GM18498 (cell line): ENCODE results near the gene RNU5B-1.
"Not testable (repeated sequence)": the region's sequence is repeated elsewhere in the genome, so short reads cannot be mapped to it uniquely, and the experiment has no call there.

Experiments
- ATAC-seq: cut with Tn5 transposase; IDR thresholded peaks from one replicate; pipeline ENCODE4 v1.9.1; 2021; ENCODE audit warnings: mild to moderate bottlenecking, moderate library complexity; ENCODE audit not compliant: unreplicated experiment

The RNU5B-1 gene

GRCh38 chr15:65339920-65340319, 35.4 kb downstream of the RNU5B-1 start:
- no peak for ATAC-seq

- no peak for ATAC-seq
These were observed 38.0 kb downstream of the RNU5B-1 start for GRCh38 chr15:65342493-65342892.

GRCh38 chr15:65343374-65343981, 39.0 kb downstream of the RNU5B-1 start:
- no peak for ATAC-seq

- ATAC-seq, result no peak
These were observed 39.9 kb downstream of the RNU5B-1 start for GRCh38 chr15:65344214-65344913.

- no peak for ATAC-seq
These were observed 40.4 kb downstream of the RNU5B-1 start for GRCh38 chr15:65344914-65345275.

GRCh38 chr15:65346856-65347598, 42.5 kb downstream of the RNU5B-1 start:
- no peak for ATAC-seq

GRCh38 chr15:65347756-65348155, 43.3 kb downstream of the RNU5B-1 start:
- not testable (repeated sequence) for ATAC-seq

- ATAC-seq, result no peak
These were observed 44.9 kb downstream of the RNU5B-1 start for GRCh38 chr15:65349338-65349737.

GRCh38 chr15:65351972-65352371, 47.5 kb downstream of the RNU5B-1 start:
- ATAC-seq, result not testable (repeated sequence)
